OCI-LY7 (cell line): Measurements from ENCODE around the gene PCBP3. TPM values are rescaled to one million over a fixed set of nuclear protein-coding genes. Genes with fewer than 3 reads are reported as not detected.
"Not testable (repeated sequence)": the region's sequence is repeated elsewhere in the genome, so short reads cannot be mapped to it uniquely, and the experiment has no call there.

Experiments
- BruUV-seq: library from RNA; stranded (reverse); fragments of 400-500 nt; replicated peaks from 2 replicates; lab custom pipeline; 2021; lab: Mats Ljungman, UMichigan
- CTCF ChIA-PET: fragments of 300-600 bp; sonication (Branson Sonifier 250); formaldehyde crosslinking; loops from one replicate; lab custom pipeline; 2022; ENCODE audit warnings: antibody characterized with exemption; ENCODE audit not compliant: unreplicated experiment; lab: Charles Lee
- POLR2A ChIA-PET: fragments of 300-600 bp; sonication (Branson Sonifier 250); formaldehyde crosslinking; loops from one replicate; lab custom pipeline; 2022; ENCODE audit warnings: antibody characterized with exemption; lab: Charles Lee
- DNase-seq: peaks from one replicate; pipeline ENCODE4 v3.0.0-alpha.2; 2015; ENCODE audit warnings: low spot score
- H2AFZ ChIP-seq: fragments of 200-600 bp; sonication (generic), shearing (Covaris generic); 2 replicates; pipeline ENCODE4 v1.6.1; 2014; ENCODE audit warnings: mild to moderate bottlenecking, antibody characterized with exemption, low read length, moderate library complexity
- H3K27ac ChIP-seq: fragments of 200-600 bp; sonication (generic); 2 replicates; pipeline ENCODE4 v1.5.1; 2014; ENCODE audit warnings: mixed run types, low read depth, mild to moderate bottlenecking, moderate library complexity, low read length, inconsistent platforms; ENCODE audit not compliant: poor library complexity, severe bottlenecking
- H3K36me3 ChIP-seq: fragments of 200-600 bp; sonication (generic); 2 replicates; pipeline ENCODE4 v1.6.1; 2014; ENCODE audit warnings: mild to moderate bottlenecking, antibody characterized with exemption, low read length, moderate library complexity, mixed read lengths; ENCODE audit not compliant: insufficient read depth
- H3K4me1 ChIP-seq: fragments of 200-600 bp; sonication (generic); 2 replicates; pipeline ENCODE4 v1.5.1; 2014; ENCODE audit warnings: mild to moderate bottlenecking, low read length; ENCODE audit not compliant: insufficient read depth, poor library complexity, severe bottlenecking
- H3K4me2 ChIP-seq: fragments of 200-600 bp; sonication (generic); 2 replicates; pipeline ENCODE4 v1.6.1; 2014; ENCODE audit warnings: mild to moderate bottlenecking, low read length
- H3K4me3 ChIP-seq: fragments of 200-600 bp; sonication (generic); 2 replicates; pipeline ENCODE4 v1.5.1; 2014; ENCODE audit warnings: mild to moderate bottlenecking, low read depth, low read length; ENCODE audit not compliant: poor library complexity, severe bottlenecking
- H3K79me2 ChIP-seq: fragments of 200-600 bp; sonication (generic); 2 replicates; pipeline ENCODE4 v1.6.1; 2016; ENCODE audit warnings: low read depth, mild to moderate bottlenecking, low read length, moderate library complexity, mixed read lengths; ENCODE audit not compliant: insufficient read depth
- H3K9me2 ChIP-seq: fragments of 200-600 bp; sonication (generic); 2 replicates; pipeline ENCODE4 v1.6.1; 2016; ENCODE audit warnings: mild to moderate bottlenecking, low read length, mixed read lengths; ENCODE audit not compliant: insufficient read depth
- H3K9me3 ChIP-seq: fragments of 200-600 bp; sonication (generic); 2 replicates; pipeline ENCODE4 v1.6.1; 2014; ENCODE audit warnings: mild to moderate bottlenecking, mixed run types, low read length, mixed read lengths
- H4K20me1 ChIP-seq: fragments of 200-600 bp; sonication (generic); 2 replicates; pipeline ENCODE4 v1.6.1; 2014; ENCODE audit warnings: mild to moderate bottlenecking, antibody characterized with exemption, low read length, moderate library complexity, mixed read lengths; ENCODE audit not compliant: insufficient read depth
- CTCF ChIP-seq: fragments of 200-600 bp; sonication (generic); conservative IDR thresholded peaks from 2 replicates; pipeline ENCODE4 v1.5.1; 2014; ENCODE audit warnings: mild to moderate bottlenecking, antibody characterized with exemption, low read length, moderate library complexity, mixed read lengths
- EZH2phosphoT487 ChIP-seq: fragments of 200-600 bp; sonication (generic); IDR thresholded peaks from 2 replicates; pipeline ENCODE4 v1.6.1; 2018; ENCODE audit warnings: low read depth, borderline replicate concordance, mild to moderate bottlenecking, mixed run types, antibody characterized with exemption, low read length, moderate library complexity, mixed read lengths
- intact Hi-C: fragments of 100-400 bp; cut with micrococcal nuclease; formaldehyde crosslinking; loops from one replicate; pipeline ENCODE4 v1.10.0; 2022; ENCODE audit not compliant: unreplicated experiment
- total RNA-seq, 2 experiments: library from RNA; depleted of rRNA in 1 of 2; stranded (reverse); fragments of >200 nt in 1 of 2; shearing (Covaris generic) in 1 of 2; gene quantifications; 2 replicates each; pipeline ENCODE4 v1.2.3, GENCODE V29; 2014 to 2022

PCBP3 gene
- total RNA-seq, 2 experiments from 2014 or later: 0.61 TPM; not detected in 1

GRCh38 chr21:45809421-45809820 lies 165.9 kb downstream of the PCBP3 start:
- Histone ChIP-seq H3K27ac (no peak overlapping the region), H3K4me3 (no peak overlapping the region), H3K79me2 (no peaks in the 10 kb centered on the region), H4K20me1 (no peaks in the 10 kb centered on the region), H3K4me1 (no peaks in the 10 kb centered on the region), H3K4me2 (no peak overlapping the region), H2AFZ (no peak overlapping the region), H3K36me3 (no peaks in the 10 kb centered on the region), H3K9me3 (no peaks in the 10 kb centered on the region), H3K9me2 (no peaks in the 10 kb centered on the region)
- POLR2A ChIA-PET: no interaction called here
- no TSS peak for BruUV-seq
- DNase-seq: no peak
- CTCF ChIA-PET: no interaction called here
- intact Hi-C loops: no loop called here
- no peak for TF ChIP-seq EZH2phosphoT487
- no peak for TF ChIP-seq CTCF

GRCh38 chr21:45811136-45811535 lies 167.6 kb downstream of the PCBP3 start:
- intact Hi-C loops: no loop called here
- H3K9me2 ChIP-seq: no peaks in the 10 kb centered on the region
- no peak overlapping the region for H3K4me3 ChIP-seq
- no peaks in the 10 kb centered on the region for H4K20me1 ChIP-seq
- H3K79me2 ChIP-seq: no peaks in the 10 kb centered on the region
- H3K4me2 ChIP-seq: no peak overlapping the region
- no peak for TF ChIP-seq EZH2phosphoT487
- no peak for TF ChIP-seq CTCF
- DNase-seq: no peak
- no peaks in the 10 kb centered on the region for H3K9me3 ChIP-seq
- no peaks in the 10 kb centered on the region for H3K36me3 ChIP-seq
- H3K27ac ChIP-seq: no peak overlapping the region
- no peak overlapping the region for H2AFZ ChIP-seq
- BruUV-seq: no TSS peak
- no peaks in the 10 kb centered on the region for H3K4me1 ChIP-seq
- POLR2A ChIA-PET: interaction anchor here (0.6 kb wide), 1 partner anchor 31 kb away, joined by 3 read pairs; no protein-coding TSS in a partner anchor
- CTCF ChIA-PET: interaction anchor here (0.5 kb wide), 1 partner anchor 1130 kb away, joined by 4 read pairs; no protein-coding TSS in a partner anchor

- POLR2A ChIA-PET, CTCF ChIA-PET, H3K27ac ChIP-seq, H3K9me2 ChIP-seq, BruUV-seq, H2AFZ ChIP-seq, intact Hi-C loops, H3K4me3 ChIP-seq, H3K4me2 ChIP-seq, H3K79me2 ChIP-seq, H3K36me3 ChIP-seq, H3K4me1 ChIP-seq, H3K9me3 ChIP-seq, H4K20me1 ChIP-seq, DNase-seq: not testable (repeated sequence)
These were observed 170.8 kb downstream of the PCBP3 start for GRCh38 chr21:45814210-45814940.

- H3K36me3 ChIP-seq, POLR2A ChIA-PET, intact Hi-C loops, H4K20me1 ChIP-seq, H2AFZ ChIP-seq, H3K4me2 ChIP-seq, H3K79me2 ChIP-seq, H3K9me2 ChIP-seq, H3K9me3 ChIP-seq, DNase-seq, H3K4me1 ChIP-seq, CTCF ChIA-PET, H3K27ac ChIP-seq, BruUV-seq, H3K4me3 ChIP-seq: not testable (repeated sequence)
These were observed 172.3 kb downstream of the PCBP3 start for GRCh38 chr21:45815781-45816180.
